NCI-H446 treated with DMSO at 0.1 percent for 48 hours (cell line): Measurements from ENCODE around the gene PRDM15.

ENCODE experiments used
- DNase-seq: peaks from one replicate; lab custom pipeline; 2025; lab: John Stamatoyannopoulos, UW

PRDM15 gene

DNA sequence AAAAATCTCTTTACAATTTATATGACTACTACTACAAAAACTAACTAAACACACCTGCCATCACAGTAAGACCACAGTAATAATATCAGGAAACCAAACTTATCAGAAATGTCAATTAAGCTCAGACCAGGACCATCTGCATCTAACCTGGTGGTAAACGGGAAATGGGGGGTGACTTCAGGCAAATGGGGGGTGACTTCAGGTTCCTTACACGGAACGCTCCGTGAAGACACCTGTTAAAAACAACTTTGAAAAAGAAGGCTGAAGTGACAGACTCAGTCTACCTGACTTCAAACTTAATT lies 15.8 kb downstream of the PRDM15 start:
- DNase-seq = no peak

DNA sequence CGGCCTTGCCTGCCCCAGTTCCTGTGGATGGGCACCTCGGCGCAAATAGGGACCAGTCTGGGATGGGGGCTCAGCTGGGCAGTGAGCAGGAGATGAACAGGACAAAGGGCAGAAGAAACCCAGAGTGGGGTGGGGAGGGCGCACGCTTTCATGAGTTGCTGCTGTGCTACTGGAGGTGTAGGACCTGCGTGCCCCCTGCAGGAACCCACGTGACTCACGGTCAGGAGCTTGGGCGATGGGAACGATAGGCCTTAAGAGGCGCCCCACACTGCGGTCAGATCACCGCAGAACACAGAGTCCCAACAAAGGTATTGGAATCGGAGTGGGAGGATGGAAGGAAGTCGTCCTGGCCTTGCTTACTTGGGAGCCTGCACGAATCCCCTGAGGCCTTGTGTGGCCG lies 17.2 kb downstream of the PRDM15 start:
- no peak for DNase-seq

DNA sequence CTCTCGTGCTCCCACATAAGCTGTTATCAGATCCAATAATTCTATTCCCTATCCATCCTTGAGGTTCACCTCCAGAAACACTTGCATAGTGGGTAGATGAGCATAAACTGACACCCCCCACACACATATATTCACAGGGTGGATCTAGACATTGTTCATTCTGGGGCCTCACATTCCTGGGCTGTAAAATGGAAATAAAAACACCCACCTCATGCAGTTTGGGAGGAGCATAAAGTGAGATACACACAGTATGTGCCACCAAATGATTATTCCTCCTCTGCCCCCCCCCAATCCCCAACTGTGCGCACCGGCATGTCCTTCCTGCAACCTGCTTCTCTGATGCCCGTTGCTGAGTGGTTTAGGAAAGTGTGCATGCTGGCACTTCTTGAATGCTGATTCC lies 17.9 kb downstream of the PRDM15 start:
- no peak for DNase-seq

DNA sequence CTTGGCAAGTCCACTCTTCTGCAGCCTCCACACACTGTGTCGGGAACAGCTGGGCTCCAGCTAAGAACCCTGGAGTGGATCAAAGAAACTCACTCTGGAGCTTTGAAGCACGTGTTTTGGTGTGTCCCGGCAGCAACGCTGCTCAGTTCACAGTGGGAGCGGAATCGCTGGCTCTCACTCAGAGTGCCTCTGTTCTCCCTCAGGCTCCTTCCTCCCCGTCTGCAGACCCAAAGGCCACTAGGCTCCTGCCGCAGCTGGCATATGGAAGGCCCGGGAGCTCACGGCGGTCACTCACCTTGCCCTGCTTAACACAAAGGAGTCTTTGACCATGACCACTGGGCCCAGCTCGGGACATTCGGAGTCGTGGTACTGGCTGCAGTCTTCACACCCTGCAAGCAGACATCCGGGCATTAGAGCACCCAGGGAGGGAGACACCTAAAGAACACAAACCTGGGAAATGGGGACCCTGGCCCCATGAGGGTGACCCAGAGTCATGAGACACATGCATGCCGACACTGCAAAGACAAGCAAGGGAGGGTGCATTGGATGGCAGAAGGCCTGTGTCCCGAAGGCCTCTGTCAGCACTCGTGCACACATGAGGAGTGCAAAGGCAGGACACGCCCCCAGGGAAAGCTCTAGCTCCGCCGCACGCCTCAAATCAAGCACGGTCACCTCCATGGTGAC lies 19.7 kb downstream of the PRDM15 start:
- DNase-seq = no peak

DNA sequence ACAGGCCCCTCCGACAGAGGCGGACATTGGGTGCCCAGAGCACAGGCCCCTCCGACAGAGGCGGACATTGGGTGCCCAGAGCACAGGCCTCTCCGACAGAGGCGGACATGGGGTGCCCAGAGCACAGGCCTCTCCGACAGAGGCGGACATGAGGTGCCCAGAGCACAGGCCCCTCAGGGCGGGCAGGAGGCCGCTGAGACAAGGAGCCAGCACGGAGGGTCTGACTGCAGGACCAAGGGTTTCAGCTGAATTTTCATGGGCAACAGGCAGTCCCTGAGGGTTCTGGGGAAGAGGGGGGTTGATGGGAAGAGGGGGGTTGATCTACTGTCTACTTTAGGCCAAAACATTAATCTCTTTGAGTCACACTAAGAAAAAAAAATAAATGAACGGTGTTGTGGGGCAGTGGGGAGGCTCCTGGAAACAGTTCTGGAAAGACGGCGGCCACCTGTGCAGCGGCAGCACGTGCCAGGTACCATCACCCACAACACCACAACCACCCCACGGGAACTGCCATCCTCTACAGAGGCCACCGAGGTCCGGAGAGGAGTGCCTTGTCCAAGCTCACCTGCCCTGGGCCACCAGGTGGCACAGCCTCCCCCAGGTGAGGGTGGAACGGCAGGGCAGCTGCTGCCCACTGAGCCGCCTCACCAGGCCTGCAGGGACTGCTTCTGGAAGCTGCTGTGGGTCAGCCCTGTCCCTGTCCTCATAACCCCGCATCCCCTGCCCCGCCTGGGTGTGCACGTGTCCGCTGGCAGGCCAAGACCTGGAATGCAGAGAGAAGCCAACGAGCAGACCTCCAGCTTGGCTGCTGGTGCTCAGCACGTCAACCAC lies 20.5 kb downstream of the PRDM15 start:
- no peak for DNase-seq

DNA sequence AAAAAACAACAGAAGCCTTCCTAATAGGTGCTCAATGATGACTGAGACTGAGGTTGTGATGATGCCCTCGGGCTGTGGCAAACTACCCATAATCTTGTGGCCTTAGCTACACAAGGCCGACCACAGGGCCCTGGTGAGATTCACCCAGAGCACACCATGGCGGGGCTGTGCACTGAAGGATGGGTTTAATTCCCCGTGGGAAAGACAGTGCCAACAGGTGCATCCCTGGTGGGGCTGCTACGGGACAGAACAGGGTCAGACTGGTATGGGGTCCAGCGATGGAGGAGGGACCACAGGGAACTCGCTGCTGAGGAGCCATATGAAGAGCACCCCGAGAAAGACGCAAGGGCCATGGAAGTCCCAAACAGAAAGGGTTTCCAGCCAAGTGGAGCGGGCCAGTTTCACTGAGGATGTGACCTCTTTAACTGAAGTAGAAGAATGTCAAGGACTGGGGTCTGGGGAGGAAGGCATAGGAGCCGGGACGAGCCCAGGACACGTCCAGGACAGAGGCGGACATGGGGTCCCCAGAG lies 21.3 kb downstream of the PRDM15 start:
- no peak for DNase-seq

DNA sequence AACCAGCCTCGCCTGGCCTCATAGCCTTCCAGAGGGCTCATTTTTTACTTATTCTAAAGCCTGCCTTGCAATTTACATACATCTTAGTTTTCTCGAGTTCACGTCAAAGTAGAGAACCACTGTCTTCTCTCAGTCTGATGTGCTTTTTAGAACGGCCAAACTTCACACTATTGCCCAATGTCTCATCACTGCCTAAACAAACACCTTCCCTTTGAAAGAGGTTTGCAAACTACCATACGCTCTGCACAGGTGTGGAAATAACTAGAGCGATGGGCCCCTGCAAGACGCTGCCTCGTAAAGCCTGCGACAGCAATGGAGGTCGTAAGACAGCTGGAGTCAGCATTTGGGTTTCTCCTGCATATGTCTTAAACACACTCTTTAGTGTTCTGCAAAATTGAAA lies 22.6 kb downstream of the PRDM15 start:
- no peak for DNase-seq

DNA sequence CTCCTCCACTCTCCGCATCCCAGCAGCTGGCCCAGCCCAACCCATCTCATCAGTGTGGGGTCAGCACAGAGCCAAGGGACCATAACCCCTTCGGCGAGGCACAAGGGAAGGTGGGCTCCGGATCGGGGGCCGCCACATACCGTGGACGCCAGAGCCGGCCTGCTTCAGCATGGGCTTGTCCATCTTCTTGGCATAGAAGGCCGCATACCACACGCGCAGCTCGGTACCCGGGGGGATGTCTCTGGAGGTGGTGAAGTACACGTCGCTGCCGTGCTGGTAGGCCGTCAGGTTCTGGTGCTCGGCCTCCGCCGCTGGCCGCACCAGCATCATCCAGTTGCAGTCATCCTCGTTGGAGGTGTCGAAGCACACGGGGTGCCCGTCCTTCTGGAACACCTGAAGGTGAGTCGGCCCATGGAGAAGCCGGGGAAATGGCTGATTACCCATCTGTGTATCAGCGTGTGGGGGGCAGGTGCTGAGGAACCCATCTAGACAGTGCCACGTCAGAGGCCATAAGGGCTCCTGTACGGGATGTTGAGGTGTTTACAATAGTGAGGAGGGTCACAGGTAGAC lies 24.6 kb downstream of the PRDM15 start:
- DNase-seq = no peak

DNA sequence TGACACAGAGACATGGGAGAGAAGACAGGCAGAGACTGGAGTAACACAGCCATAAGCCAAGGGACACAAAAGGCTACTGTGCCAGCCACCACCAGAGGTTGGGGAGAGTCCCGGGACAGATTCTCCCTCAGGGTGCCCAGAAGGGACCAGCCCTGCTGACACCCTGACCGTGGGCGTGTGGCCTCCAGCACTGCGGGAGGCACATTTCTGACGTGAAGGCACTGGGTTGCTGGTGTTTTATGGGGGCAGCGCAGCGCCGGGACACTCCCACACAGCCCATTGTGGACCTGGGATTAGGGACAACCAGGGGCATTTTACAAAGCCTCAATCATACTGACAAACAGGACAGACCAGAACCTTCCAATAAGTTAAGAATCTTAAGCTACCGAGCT lies 26.2 kb downstream of the PRDM15 start:
- DNase-seq = no peak

DNA sequence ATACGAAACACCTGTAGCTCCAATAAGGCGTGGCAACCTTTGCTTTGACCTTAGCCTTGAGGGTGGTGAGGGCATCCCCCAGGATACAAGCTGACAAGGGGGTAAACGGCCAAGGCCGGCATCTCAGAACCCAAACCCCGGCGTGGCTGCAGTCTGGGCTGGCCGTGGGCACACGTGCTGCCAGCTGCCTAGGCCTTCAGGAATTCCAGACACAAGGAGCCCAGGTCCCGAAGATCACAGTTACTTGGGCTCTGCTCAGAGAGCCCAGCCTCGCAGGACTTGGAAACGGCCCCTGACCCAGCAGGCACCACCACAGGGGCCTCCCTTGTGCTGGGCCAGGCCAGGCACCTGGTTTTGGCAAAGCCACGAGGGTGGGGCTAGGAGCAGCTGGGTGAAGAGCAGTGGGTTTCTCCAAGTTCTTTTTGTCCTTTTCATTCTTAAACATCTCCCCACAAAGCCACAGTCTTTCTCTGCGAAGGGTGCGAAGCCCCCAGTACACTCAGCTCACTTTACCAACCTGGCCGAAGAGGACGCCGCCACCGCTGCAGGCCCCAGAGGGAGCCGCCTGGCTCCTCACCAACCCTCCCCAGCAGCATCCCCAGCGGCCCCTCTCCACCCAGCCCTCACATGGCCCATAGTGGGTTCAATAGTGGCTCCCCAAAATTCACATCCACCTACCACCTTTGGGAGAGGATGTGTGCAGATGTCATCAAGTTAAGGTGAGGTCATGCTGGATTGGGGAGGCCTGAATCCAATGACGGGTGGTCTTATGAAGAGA lies 26.8 kb downstream of the PRDM15 start:
- no peak for DNase-seq

DNA sequence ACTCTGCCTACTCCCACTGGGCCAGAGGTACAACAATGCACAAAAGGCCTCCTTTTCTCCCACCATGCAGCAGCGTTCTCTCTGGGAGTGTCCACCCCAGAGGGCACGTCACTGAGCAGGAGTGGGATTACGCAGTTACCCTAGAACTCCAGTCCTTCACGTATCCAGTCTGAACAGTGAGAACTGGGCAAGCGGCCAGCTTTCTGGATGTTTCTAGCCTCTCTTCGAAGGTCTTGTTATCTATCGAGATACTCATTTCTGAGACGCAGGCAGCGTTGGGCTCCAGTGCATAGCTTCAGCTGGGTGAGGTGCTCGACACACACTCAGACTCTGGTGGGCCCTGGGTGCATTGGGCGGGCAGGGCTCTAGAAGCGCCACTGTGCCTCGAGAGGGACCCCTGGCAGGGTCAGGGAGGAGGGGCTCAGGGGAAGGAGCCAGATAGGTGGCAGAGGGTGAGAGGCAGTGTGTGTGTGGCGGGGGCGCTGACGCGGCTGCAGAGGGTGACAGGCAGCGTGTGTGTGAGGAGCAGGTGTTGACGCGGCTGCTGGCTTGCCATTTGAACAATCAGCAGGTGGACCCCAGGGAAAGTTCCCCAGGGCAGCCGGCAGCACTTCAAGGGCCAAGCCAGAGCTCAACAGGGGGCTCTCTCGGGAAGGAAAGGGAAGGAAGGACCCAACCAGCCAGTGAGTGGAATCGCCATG lies 27.9 kb downstream of the PRDM15 start:
- DNase-seq = no peak

DNA sequence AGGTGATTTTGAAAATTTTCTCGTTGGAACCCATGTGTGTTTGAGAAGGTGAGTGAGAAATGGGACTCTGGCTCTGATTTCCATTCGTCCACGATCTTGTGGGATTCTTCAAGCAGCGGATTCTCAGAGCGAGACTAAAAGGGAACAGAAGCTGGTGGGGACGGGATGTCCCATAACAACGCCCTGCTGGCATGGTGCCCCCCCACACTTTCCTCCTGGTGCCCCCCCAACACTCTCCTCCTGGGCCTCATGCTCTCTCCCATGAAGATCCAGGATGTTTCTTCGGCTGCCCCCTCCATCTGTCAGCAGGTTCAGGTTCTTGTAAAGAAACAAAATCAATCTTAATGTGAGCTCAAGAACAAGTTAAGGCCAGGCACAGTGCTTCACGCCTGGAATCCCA lies 29.1 kb downstream of the PRDM15 start:
- no peak for DNase-seq

DNA sequence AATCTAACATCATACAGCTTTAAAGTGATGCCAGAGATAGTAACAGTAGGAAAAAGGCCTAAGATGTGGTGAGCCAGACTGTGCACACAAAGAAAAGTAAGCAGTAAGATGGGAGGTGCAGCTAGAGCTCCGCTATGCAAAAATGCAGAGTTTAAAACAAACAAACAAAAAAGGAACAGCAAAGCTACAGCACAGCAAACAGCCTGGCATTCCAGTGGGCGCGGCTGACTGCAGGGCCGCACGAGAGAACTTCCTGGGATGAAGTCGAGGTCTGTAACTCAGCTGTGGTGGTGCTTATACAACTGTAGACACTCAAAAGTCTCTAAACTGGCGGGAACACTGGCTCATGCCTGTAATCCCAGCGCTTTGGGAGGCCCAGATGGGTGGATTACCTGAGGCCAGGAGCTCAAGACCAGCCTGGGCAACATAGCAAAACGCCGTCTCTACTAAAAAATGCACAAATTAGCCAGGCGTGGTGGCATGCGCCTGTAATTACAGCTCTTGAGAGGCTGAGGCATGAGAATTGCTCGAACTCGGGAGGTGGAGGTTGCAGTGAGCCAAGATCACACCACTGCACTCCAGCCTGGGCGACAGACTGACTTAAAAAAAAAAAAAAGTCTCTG lies 30.1 kb downstream of the PRDM15 start:
- no peak for DNase-seq

DNA sequence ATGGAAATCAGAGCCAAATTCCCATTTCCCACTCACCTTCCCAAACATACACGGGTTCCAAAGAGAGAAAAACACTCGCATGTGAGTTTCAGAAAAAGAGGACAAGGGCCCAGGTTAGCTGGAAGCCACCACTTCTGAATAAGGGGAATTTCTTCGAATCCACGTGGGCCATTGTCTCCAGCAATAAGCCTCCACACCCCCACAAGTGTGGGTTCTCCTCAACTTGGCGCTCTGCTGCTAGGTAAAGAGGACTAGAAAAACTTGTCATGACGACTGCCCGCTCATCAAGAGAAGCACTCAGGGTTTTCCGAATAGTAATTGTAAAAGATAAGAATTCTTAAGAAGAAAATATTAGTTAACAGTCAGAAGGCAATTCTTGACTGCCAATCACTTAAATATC lies 30.6 kb downstream of the PRDM15 start:
- DNase-seq = no peak

DNA sequence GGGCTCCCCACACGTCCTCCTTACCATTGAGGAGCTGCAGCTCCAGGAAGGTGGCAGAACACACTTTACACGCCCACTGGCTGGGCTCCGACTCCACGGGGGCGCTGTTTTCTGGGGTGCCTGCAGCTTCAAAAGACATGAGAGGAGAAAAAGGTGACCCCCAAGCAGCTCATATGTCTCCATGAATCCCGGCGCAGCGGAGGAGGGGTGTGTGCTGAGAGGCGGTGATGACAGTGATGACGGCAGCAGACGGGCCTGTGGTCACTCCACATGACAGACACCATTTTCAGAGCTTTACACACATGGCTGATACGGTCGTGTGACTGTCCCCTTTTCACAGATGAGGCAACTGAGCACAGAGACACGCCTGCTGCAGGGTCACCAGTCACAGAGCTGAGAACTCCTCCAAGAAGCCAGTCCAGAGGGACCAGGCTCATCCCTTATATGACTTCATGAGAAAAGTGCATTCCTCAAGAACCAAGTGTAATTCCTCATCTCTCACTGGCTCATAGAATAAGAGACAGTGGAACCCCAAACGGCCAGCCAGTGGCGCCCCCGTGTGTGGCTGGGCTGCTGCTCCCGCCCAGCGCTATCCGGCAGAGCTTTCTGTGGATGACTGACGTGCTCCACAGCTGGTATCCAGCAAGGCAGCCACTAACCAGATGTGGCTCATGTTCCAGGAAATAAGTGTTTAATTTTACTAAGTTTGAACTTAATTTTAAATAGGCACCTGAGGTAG lies 31.9 kb downstream of the PRDM15 start:
- no peak for DNase-seq

DNA sequence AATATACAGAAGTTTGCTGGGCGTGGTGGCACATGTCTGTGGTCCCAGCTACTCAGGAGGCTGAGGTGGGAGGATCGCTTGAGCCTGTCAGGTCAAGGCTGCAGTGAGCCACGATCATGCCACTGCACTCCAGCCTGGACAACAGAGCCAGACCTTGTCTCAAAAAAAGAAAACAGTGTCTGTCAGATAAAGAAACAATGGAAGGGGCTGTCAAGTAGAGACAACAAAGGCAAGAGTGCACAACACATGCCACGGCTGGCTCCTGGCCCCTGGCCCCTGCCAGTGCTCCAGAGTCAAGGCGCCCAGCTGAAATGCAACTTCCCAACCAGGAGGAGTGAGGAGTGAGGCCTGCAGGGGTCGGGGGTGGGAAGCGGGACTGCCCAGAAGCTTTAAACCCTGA lies 32.6 kb downstream of the PRDM15 start:
- DNase-seq = no peak

DNA sequence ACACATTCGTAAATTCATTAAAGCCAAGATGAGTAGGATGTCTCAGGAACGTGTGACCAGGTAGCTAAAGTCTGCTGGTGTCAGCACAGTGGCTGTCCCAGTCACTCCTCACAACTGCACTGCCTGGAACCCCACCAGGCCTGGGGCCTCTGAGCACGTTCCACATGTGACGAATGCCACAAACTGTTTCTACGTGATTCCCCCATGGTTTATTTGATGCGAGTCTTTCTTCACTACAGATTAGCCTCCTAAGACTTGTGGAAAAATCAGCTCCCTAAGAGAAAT lies 33.2 kb downstream of the PRDM15 start:
- no peak for DNase-seq

DNA sequence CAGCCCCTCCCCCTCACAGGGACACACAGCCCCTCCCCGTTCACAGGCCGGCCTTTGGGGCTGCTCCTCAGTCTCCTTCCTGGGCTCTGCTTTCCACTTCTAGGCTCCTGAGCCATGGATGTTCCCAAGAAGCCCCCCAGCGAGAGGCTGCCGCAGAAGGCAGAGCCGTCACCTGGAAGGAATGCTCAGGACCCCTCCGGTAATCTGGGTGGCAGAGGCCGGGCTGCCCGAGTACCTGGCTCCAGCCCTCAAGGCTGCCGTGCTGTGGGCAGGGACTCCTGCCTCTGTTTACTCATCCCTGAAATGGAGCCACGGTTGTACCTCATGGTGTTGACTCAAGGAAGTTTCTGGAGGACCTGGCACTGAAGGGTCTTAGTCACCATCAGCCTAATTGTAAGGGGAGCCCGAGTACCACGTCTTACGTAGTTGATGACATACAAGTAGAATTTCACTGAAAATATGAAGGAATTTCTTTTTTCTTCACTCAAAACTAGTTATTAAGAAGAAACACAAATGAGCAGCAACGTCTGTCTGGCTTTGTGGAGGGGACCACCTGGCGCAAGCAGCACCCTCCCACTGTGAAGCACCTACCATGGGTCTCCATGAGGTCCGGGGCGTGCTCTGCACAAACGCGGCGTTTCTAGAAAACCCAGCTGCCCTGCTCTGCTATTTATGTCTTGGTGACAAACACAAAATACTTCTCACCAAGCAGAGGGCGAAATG lies 33.7 kb downstream of the PRDM15 start:
- no peak for DNase-seq

DNA sequence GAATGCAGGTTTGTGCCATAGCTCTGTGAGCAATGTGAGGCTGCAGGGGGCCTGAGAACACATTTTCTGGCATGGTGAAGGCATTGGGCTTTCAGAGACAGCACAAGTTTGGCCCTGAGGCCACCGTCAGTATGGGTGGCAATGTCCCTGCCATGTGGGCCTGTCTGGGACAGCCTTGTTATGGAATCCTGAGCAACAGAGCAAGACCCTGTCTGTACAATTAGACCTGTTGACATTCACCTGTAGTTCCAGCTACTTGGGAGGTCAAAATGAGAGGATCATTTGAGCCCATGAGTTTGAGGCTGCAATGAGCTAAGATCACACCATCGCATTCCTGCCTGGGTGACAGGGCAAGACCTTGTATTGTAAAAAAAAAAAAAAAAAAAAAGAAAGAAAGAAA lies 35.6 kb downstream of the PRDM15 start:
- DNase-seq = no peak

DNA sequence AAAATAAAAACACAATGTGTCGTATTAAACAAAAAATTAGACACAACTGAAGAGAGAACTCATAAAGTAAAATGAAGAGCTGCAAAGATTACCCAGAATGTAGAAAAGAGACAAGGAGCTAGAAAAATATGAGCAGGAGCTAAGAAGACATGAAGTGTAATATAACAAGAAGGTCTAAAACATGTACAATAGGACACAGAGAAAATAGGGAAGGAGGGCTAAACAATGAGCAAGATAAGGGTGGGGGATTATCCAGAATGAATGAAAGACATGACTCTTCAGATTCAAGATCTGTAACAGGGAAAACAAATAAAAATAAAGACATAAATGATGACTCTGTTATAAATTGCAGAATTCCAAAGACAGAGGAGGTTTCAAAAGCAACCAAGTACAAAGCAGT lies 38.3 kb downstream of the PRDM15 start:
- DNase-seq = no peak
